ENCODE measurements around the gene PACC1.
"Not testable (repeated sequence)": the region's sequence is repeated elsewhere in the genome, so short reads cannot be mapped to it uniquely, and the experiment has no call there.

Gene PACC1

GRCh38 chr1:212402666-212403321 is 11.9 kb downstream of the PACC1 start:
- no peak for DNase-seq
- intact Hi-C loops (cut with DNase I): no loop called here

GRCh38 chr1:212401838-212402582 is 12.7 kb downstream of the PACC1 start:
- DNase-seq: no peak
- intact Hi-C loops (cut with DNase I): no loop called here

GRCh38 chr1:212401042-212401441 is 13.6 kb downstream of the PACC1 start:
- intact Hi-C loops (cut with DNase I): no loop called here
- no peak for DNase-seq

- DNase-seq: no peak
- intact Hi-C loops (cut with DNase I): no loop called here
Observed at GRCh38 chr1:212397171-212397570, 17.5 kb downstream of the PACC1 start.

- intact Hi-C loops (cut with DNase I): no loop called here
- DNase-seq: no peak
Observed at GRCh38 chr1:212396638-212397037, 18.0 kb downstream of the PACC1 start.

- DNase-seq; intact Hi-C loops (cut with DNase I): not testable (repeated sequence)
Observed at GRCh38 chr1:212395678-212396437, 18.8 kb downstream of the PACC1 start.

GRCh38 chr1:212388985-212389716 is 25.5 kb downstream of the PACC1 start:
- intact Hi-C loops (cut with DNase I): no loop called here
- no peak for DNase-seq

- DNase-seq: no peak
- intact Hi-C loops (cut with DNase I): no loop called here
Observed at GRCh38 chr1:212386029-212386428, 28.7 kb downstream of the PACC1 start.

- intact Hi-C loops (cut with DNase I): no loop called here
- DNase-seq: no peak
Observed at GRCh38 chr1:212381397-212382035, 33.2 kb downstream of the PACC1 start.

GRCh38 chr1:212379366-212379765 is 35.3 kb downstream of the PACC1 start:
- no peak for DNase-seq
- intact Hi-C loops (cut with DNase I): no loop called here

GRCh38 chr1:212377644-212378043 is 37.0 kb downstream of the PACC1 start:
- intact Hi-C loops (cut with DNase I): no loop called here
- no peak for DNase-seq

- DNase-seq: no peak
- intact Hi-C loops (cut with DNase I): no loop called here
Observed at GRCh38 chr1:212375986-212376385, 38.7 kb downstream of the PACC1 start.

GRCh38 chr1:212368073-212368484 is 46.6 kb downstream of the PACC1 start:
- DNase-seq: peak in 2 of 10 donors; percentile 22 to 43
- intact Hi-C loops (cut with DNase I): loop anchor here (2.0 to 5.0 kb wide), 3 partner anchors 86 to 297 kb away; no protein-coding TSS in a partner anchor

- intact Hi-C loops (cut with DNase I): loop anchor here (2.0 to 5.0 kb wide), 3 partner anchors 85 to 297 kb away; no protein-coding TSS in a partner anchor
Observed at GRCh38 chr1:212367474-212368072, 47.1 kb downstream of the PACC1 start.

GRCh38 chr1:212366901-212367300 is 47.8 kb downstream of the PACC1 start:
- intact Hi-C loops (cut with DNase I): loop anchor here (5.0 kb wide), 2 partner anchors 85 to 90 kb away; no protein-coding TSS in a partner anchor
- no peak for DNase-seq

More at GRCh38 chr1:212367474-212368072, 47.1 kb downstream of the PACC1 start:
- no peak for DNase-seq

GRCh38 chr1:212364985-212365384 is 49.7 kb downstream of the PACC1 start:
- intact Hi-C loops (cut with DNase I): loop anchor here (5.0 kb wide), 2 partner anchors 83 to 92 kb away; no protein-coding TSS in a partner anchor
- no peak for DNase-seq

- intact Hi-C loops (cut with DNase I): no loop called here
- DNase-seq: no peak
Observed at GRCh38 chr1:212359794-212360479, 54.7 kb downstream of the PACC1 start.

- no peak for DNase-seq
- intact Hi-C loops (cut with DNase I): no loop called here
Observed at GRCh38 chr1:212355230-212355969, 59.3 kb downstream of the PACC1 start.

Measured in posterior cingulate gyrus (tissue), 11 donors.